BE2C (cell line): ENCODE results near the gene IKZF5.

Source experiments
- DNase-seq: peaks from one replicate; pipeline ENCODE4 v3.0.0-alpha.2; 2020
- H3K27me3 ChIP-seq: fragments of 250-450 bp; sonication (Bioruptor Pico); 2 replicates; pipeline ENCODE4 v1.5.1; 2020; ENCODE audit warnings: mild to moderate bottlenecking
- H3K36me3 ChIP-seq: fragments of 250-450 bp; sonication (Bioruptor Pico); 2 replicates; pipeline ENCODE4 v1.5.1; 2020; ENCODE audit warnings: mild to moderate bottlenecking
- H3K4me1 ChIP-seq: fragments of 250-450 bp; sonication (Bioruptor Pico); 2 replicates; pipeline ENCODE4 v1.5.1; 2020
- H3K4me3 ChIP-seq: 2 replicates; pipeline ENCODE4 v1.5.1; 2011; ENCODE audit warnings: low read depth, low read length
- H3K9me3 ChIP-seq: fragments of 250-450 bp; sonication (Bioruptor Pico); 2 replicates; pipeline ENCODE4 v1.5.1; 2020
- TF ChIP-seq, protein P1 (sequence below): IDR thresholded peaks from 2 replicates; pipeline ENCODE4 v1.5.1; 2012; ENCODE audit warnings: mild to moderate bottlenecking, low read depth, low read length

The IKZF5 gene

DNA sequence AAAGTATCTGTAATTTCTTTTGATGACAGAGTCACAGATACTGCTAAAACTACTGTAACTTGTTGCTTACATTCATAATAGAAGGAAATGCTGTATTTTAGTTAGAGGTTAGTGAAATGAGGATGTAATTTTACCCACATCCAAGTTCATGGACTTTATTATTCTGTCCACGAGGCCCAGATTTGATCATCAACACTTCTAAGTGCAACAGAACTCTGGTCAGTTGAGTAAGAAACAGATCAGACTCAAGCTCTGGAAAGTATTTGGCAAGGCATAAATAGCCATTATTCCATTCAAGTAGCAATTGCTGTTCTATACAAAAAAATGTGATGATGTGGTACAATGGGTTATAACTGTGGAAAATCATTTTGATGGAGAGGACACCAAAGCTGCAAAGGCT is 22.5 kb upstream of the IKZF5 start:
- H3K9me3 ChIP-seq: no peaks in the 10 kb centered on the region
- no peak overlapping the region for H3K4me3 ChIP-seq
- no peaks in the 10 kb centered on the region for H3K4me1 ChIP-seq
- DNase-seq: no peak
- H3K36me3 ChIP-seq: peaks cover 4% of the 10 kb centered on the region; the same call in 1 of the 2 replicates
- H3K27me3 ChIP-seq: no peaks in the 10 kb centered on the region
- TF ChIP-seq, protein P1, sequence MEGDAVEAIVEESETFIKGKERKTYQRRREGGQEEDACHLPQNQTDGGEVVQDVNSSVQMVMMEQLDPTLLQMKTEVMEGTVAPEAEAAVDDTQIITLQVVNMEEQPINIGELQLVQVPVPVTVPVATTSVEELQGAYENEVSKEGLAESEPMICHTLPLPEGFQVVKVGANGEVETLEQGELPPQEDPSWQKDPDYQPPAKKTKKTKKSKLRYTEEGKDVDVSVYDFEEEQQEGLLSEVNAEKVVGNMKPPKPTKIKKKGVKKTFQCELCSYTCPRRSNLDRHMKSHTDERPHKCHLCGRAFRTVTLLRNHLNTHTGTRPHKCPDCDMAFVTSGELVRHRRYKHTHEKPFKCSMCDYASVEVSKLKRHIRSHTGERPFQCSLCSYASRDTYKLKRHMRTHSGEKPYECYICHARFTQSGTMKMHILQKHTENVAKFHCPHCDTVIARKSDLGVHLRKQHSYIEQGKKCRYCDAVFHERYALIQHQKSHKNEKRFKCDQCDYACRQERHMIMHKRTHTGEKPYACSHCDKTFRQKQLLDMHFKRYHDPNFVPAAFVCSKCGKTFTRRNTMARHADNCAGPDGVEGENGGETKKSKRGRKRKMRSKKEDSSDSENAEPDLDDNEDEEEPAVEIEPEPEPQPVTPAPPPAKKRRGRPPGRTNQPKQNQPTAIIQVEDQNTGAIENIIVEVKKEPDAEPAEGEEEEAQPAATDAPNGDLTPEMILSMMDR: no peak

DNA sequence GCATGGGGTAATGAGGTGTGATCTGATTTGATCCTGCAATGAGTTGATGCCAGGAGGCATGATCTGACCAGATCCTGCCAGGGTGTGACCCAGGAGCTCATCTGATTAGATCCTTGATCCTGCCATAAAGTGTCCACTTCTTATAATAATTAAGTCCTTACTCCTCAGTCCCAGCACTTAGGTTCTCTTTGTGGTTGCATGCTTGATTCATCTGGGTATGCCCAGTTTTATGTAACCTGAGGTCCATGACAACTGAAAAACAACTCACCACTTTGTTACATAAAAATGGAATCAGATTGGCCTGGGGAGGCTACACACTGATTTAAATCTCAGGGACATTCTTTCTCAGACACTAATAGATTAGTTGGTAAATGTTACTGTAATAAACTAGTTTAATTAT is 19.3 kb upstream of the IKZF5 start:
- no peaks in the 10 kb centered on the region for H3K27me3 ChIP-seq
- H3K36me3 ChIP-seq: no peaks in the 10 kb centered on the region
- DNase-seq: no peak
- no peaks in the 10 kb centered on the region for H3K9me3 ChIP-seq
- no peak overlapping the region for H3K4me3 ChIP-seq
- H3K4me1 ChIP-seq: no peaks in the 10 kb centered on the region
- TF ChIP-seq, protein P1: no peak

DNA sequence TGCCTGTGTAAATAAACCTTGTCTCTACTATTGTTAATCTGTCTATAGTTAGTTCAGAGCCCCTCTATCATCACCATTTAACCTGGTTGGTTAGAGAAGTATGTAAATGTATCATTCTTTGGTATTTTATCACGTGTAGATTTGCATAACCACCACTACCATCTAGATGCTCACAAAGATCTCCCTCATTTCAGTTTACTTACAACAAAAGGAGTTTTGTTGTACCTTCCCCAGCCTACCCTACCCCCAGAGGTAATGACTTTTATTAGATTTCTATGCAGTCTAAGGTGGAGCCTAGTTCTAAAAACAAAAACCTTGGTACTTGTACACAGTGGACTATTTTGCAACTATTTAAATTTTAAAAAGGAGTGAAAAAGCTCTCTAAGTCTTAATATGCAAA is 17.7 kb upstream of the IKZF5 start:
- TF ChIP-seq, protein P1: no peak
- Histone ChIP-seq H3K36me3 (no peaks in the 10 kb centered on the region), H3K4me1 (no peaks in the 10 kb centered on the region), H3K27me3 (no peaks in the 10 kb centered on the region), H3K9me3 (no peaks in the 10 kb centered on the region), H3K4me3 (no peak overlapping the region)
- no peak for DNase-seq

DNA sequence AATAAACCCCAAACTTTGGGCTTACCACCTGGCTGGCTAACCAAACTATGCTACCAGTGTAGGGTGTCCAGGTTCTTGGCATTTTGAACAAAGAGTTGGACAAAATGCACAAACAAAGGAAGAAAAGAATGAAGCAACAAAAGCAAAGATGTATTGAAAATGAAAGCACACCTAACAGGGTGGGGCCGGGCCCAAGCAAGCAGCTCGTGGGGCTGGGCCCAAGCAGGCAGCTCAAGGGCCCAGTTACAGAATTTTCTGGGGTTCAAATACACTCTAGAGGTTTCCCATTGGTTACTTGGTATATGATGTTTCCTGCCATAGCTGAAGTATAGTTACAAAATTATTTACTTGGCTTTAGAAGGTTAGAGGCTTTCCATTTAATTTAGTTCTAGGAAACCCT is 15.9 kb upstream of the IKZF5 start:
- no peak overlapping the region for H3K4me3 ChIP-seq
- H3K36me3 ChIP-seq: no peaks in the 10 kb centered on the region
- DNase-seq: no peak
- no peaks in the 10 kb centered on the region for H3K27me3 ChIP-seq
- TF ChIP-seq, protein P1: no peak
- H3K9me3 ChIP-seq: no peaks in the 10 kb centered on the region
- H3K4me1 ChIP-seq: no peaks in the 10 kb centered on the region

DNA sequence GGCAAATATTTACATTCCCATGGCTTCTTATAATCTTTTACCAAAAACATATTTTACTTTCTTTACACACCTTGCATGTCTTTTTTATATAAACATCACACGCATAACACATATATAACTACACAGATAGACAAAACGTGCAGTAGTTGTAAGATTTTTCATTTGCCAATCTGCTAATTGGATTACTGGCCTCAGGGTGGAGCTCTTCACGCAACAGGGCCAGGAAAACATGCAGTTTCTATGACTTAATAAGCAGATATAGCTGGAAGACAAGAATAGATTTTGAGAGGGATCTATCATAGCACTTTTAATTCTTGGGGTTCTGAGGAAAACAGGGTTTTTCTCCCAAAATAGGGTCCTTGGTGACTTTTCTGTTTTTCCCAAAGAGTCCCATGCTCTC is 12.9 kb upstream of the IKZF5 start:
- Histone ChIP-seq H3K36me3 (no peaks in the 10 kb centered on the region), H3K4me1 (no peaks in the 10 kb centered on the region), H3K9me3 (no peaks in the 10 kb centered on the region), H3K4me3 (no peak overlapping the region), H3K27me3 (no peaks in the 10 kb centered on the region)
- no peak for DNase-seq
- TF ChIP-seq, protein P1: no peak

DNA sequence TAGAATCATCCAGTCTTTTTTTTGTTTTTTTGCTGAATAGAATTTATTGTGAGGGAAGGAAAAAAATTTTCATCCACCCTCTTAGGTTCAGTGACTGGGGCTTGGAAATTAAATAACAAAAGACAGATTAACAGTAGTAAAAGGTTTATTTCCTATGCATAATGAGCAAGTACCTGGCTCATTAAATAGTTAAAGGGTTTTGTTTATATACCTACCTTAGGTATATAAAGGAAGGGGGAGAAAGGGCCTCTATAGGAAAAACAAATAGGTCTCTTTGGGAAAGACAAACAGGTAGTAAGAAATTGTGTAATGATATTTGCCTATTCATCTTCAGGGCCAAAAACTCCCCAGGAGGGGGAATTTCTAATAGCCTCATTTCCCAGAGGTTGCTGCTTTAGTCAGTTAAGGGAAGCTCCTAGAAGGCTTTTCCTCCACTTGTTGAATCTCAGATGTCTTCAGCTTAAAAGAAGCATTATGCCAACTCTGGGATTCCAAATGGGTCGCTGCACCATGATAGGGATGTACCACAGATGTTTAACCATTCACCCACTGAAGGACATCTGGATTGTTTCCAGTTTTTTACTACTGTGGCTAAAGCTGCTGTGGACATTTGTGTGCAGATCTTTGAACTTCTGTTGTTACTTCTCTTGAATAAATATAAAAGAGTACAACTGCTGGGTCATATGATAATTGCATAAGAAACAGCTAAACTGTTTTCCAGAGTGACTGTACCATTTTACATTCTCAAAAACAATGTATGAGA is 11.5 kb upstream of the IKZF5 start:
- TF ChIP-seq, protein P1: no peak
- no peak overlapping the region for H3K4me3 ChIP-seq
- no peaks in the 10 kb centered on the region for H3K27me3 ChIP-seq
- DNase-seq: no peak
- no peaks in the 10 kb centered on the region for H3K36me3 ChIP-seq
- H3K9me3 ChIP-seq: no peaks in the 10 kb centered on the region
- no peaks in the 10 kb centered on the region for H3K4me1 ChIP-seq
